IMR-90 (cell line): ENCODE results near the gene SLCO3A1. TPM values are rescaled to one million over a fixed set of nuclear protein-coding genes. Genes with fewer than 3 reads are reported as not detected.

ENCODE experiments used
- ATAC-seq: fragments of 200-7000 bp; cut with Tn5 transposase; 2 replicates; pipeline ENCODE4 v1.9.1; 2020; ENCODE audit warnings: low read depth, mild to moderate bottlenecking, moderate library complexity
- BruUV-seq: library from RNA; stranded (reverse); fragments of 400-500 nt; replicated peaks from 2 replicates; lab custom pipeline; 2021; lab: Mats Ljungman, UMichigan
- CTCF ChIA-PET: fragments of 300-600 bp; formaldehyde crosslinking; extraction: SDS; loops from one replicate; lab custom pipeline; 2021; ENCODE audit warnings: antibody characterized with exemption; lab: Yijun Ruan, JAX
- POLR2A ChIA-PET: fragments of 300-600 bp; sonication (Branson Sonifier 250); formaldehyde crosslinking; loops from one replicate; lab custom pipeline; 2022; ENCODE audit warnings: antibody characterized with exemption; ENCODE audit not compliant: unreplicated experiment; lab: Charles Lee
- DNase-seq: peaks from one replicate; pipeline ENCODE4 v3.0.0; 2013
- H2AFZ ChIP-seq: replicated peaks from 2 replicates; pipeline ENCODE3; 2013; ENCODE audit warnings: low read length, mild to moderate bottlenecking; ENCODE audit not compliant: poor library complexity
- H2AK5ac ChIP-seq: 2 replicates; pipeline ENCODE4 v1.6.1; 2013; ENCODE audit warnings: low read depth, low read length, inconsistent platforms
- H2AK9ac ChIP-seq: replicated peaks from 2 replicates; pipeline ENCODE3; 2013; ENCODE audit warnings: mild to moderate bottlenecking, low read depth, low read length, moderate library complexity; ENCODE audit not compliant: poor library complexity
- H2BK120ac ChIP-seq: 2 replicates; pipeline ENCODE4 v1.6.1; 2013; ENCODE audit warnings: low read depth, low read length, inconsistent platforms
- H2BK15ac ChIP-seq: 3 replicates; pipeline ENCODE4 v1.6.1; 2013; ENCODE audit warnings: low read depth, low read length, inconsistent platforms
- H2BK20ac ChIP-seq: 2 replicates; pipeline ENCODE4 v1.6.1; 2013; ENCODE audit warnings: low read depth, mild to moderate bottlenecking, inconsistent platforms, low read length, moderate library complexity
- H2BK5ac ChIP-seq: 2 replicates; pipeline ENCODE4 v1.6.1; 2013; ENCODE audit warnings: mild to moderate bottlenecking, low read depth, low read length, inconsistent platforms; ENCODE audit not compliant: poor library complexity, severe bottlenecking
- H3K14ac ChIP-seq: replicated peaks from 2 replicates; pipeline ENCODE4 v1.6.1; 2013; ENCODE audit warnings: low read depth, low read length, inconsistent platforms
- H3K18ac ChIP-seq: 2 replicates; pipeline ENCODE4 v1.6.1; 2013; ENCODE audit warnings: low read depth, low read length, control low read depth
- H3K23ac ChIP-seq: 2 replicates; pipeline ENCODE4 v1.6.1; 2013; ENCODE audit warnings: low read depth, low read length, inconsistent platforms
- H3K27ac ChIP-seq: 2 replicates; pipeline ENCODE4 v1.5.1; 2013; ENCODE audit warnings: mild to moderate bottlenecking, control low read depth, low read length; ENCODE audit not compliant: insufficient read depth
- H3K27me3 ChIP-seq: 2 replicates; pipeline ENCODE4 v1.6.1; 2013; ENCODE audit warnings: low read length; ENCODE audit not compliant: control insufficient read depth, insufficient read depth
- H3K36me3 ChIP-seq: 2 replicates; pipeline ENCODE4 v1.6.1; 2013; ENCODE audit warnings: low read length, mixed read lengths; ENCODE audit not compliant: control insufficient read depth, insufficient read depth
- H3K4ac ChIP-seq: 2 replicates; pipeline ENCODE4 v1.6.1; 2013; ENCODE audit warnings: low read depth, low read length, inconsistent platforms
- H3K4me1 ChIP-seq: 2 replicates; pipeline ENCODE4 v1.6.1; 2013; ENCODE audit warnings: low read length, mixed read lengths; ENCODE audit not compliant: control insufficient read depth, insufficient read depth
- H3K4me2 ChIP-seq: 2 replicates; pipeline ENCODE4 v1.6.1; 2013; ENCODE audit warnings: low read depth, mild to moderate bottlenecking, control low read depth, low read length, moderate library complexity
- H3K4me3 ChIP-seq: 2 replicates; pipeline ENCODE4 v1.5.1; 2013; ENCODE audit warnings: low read depth, mild to moderate bottlenecking, control low read depth, low read length, moderate library complexity; ENCODE audit not compliant: insufficient read depth
- H3K56ac ChIP-seq: 2 replicates; pipeline ENCODE4 v1.6.1; 2013; ENCODE audit warnings: low read length, inconsistent platforms; ENCODE audit not compliant: insufficient read depth; ENCODE audit errors: extremely low read depth
- H3K79me1 ChIP-seq, 2 experiments: 2 replicates each; pipeline ENCODE4 v1.6.1; 2013; ENCODE audit warnings: low read length in 2 of 2, inconsistent platforms in 1 of 2, low read depth in 1 of 2
- H3K9ac ChIP-seq: 2 replicates; pipeline ENCODE4 v1.6.1; 2013; ENCODE audit warnings: low read depth, low read length, control low read depth
- H3K9me1 ChIP-seq: 2 replicates; pipeline ENCODE4 v1.6.1; 2013; ENCODE audit warnings: low read length, inconsistent platforms; ENCODE audit not compliant: insufficient read depth
- H3K9me3 ChIP-seq: 2 replicates; pipeline ENCODE4 v1.6.1; 2013; ENCODE audit warnings: low read length; ENCODE audit not compliant: control insufficient read depth, insufficient read depth
- H4K20me1 ChIP-seq: 2 replicates; pipeline ENCODE4 v1.6.1; 2013; ENCODE audit warnings: low read length, inconsistent platforms; ENCODE audit not compliant: insufficient read depth
- H4K5ac ChIP-seq: 2 replicates; pipeline ENCODE4 v1.6.1; 2013; ENCODE audit warnings: mild to moderate bottlenecking, low read depth, low read length, control low read depth
- H4K8ac ChIP-seq, 2 experiments: 2 replicates each; pipeline ENCODE4 v1.6.1; 2013; ENCODE audit warnings: low read depth in 2 of 2, low read length in 2 of 2, control low read depth in 1 of 2, inconsistent platforms in 1 of 2
- H4K91ac ChIP-seq: 2 replicates; pipeline ENCODE4 v1.6.1; 2013; ENCODE audit warnings: low read depth, low read length, inconsistent platforms; ENCODE audit not compliant: insufficient read depth
- BHLHE40 ChIP-seq: fragments of 150-350 bp; IDR thresholded peaks from 2 replicates; pipeline ENCODE4 v1.6.1; 2016; ENCODE audit warnings: mild to moderate bottlenecking, low read depth, low read length
- CHD1 ChIP-seq: IDR thresholded peaks from 2 replicates; pipeline ENCODE4 v1.6.1; 2012; ENCODE audit warnings: low read depth, low read length, improper control_type of control experiment
- CTCF ChIP-seq: conservative IDR thresholded peaks from 2 replicates; pipeline ENCODE4 v1.5.1; 2012; ENCODE audit warnings: mild to moderate bottlenecking, low read depth, low read length, improper control_type of control experiment
- ELK1 ChIP-seq: fragments of 150-350 bp; IDR thresholded peaks from 2 replicates; pipeline ENCODE4 v1.6.1; 2016; ENCODE audit warnings: low read depth, mild to moderate bottlenecking, low read length, moderate library complexity, borderline replicate concordance
- MAFK ChIP-seq: IDR thresholded peaks from 2 replicates; pipeline ENCODE4 v1.6.1; 2012; ENCODE audit warnings: low read depth, low read length, improper control_type of control experiment
- MAZ ChIP-seq: IDR thresholded peaks from 2 replicates; pipeline ENCODE4 v1.6.1; 2012; ENCODE audit warnings: low read depth, mild to moderate bottlenecking, low read length, improper control_type of control experiment, moderate library complexity, borderline replicate concordance
- MXI1 ChIP-seq: IDR thresholded peaks from 2 replicates; pipeline ENCODE4 v1.6.1; 2012; ENCODE audit warnings: low read depth, mild to moderate bottlenecking, low read length, moderate library complexity, borderline replicate concordance
- NFE2L2 ChIP-seq: fragments of 150-350 bp; IDR thresholded peaks from 2 replicates; pipeline ENCODE4 v1.6.1; 2016; ENCODE audit warnings: low read depth, mild to moderate bottlenecking, low read length
- POLR2A ChIP-seq: IDR thresholded peaks from 2 replicates; pipeline ENCODE4 v1.6.1; 2012; ENCODE audit warnings: mild to moderate bottlenecking, low read depth, low read length
- RAD21 ChIP-seq: IDR thresholded peaks from 2 replicates; pipeline ENCODE4 v1.6.1; 2012; ENCODE audit warnings: low read length, improper control_type of control experiment
- RCOR1 ChIP-seq: IDR thresholded peaks from 2 replicates; pipeline ENCODE4 v1.6.1; 2012; ENCODE audit warnings: mild to moderate bottlenecking, low read length, improper control_type of control experiment; ENCODE audit not compliant: insufficient replicate concordance
- RFX5 ChIP-seq: IDR thresholded peaks from 2 replicates; pipeline ENCODE4 v1.8.0; 2012; ENCODE audit warnings: low read depth, mild to moderate bottlenecking, low read length, moderate library complexity
- SMC3 ChIP-seq: fragments of 150-350 bp; IDR thresholded peaks from 2 replicates; pipeline ENCODE4 v1.6.1; 2016; ENCODE audit warnings: low read depth, mild to moderate bottlenecking, antibody characterized with exemption, low read length, moderate library complexity
- USF2 ChIP-seq: fragments of 150-350 bp; IDR thresholded peaks from 2 replicates; pipeline ENCODE4 v1.6.1; 2017; ENCODE audit warnings: mild to moderate bottlenecking, antibody characterized with exemption, low read length, low read depth
- WGBS, 2 experiments: methylation state at CpG; one replicate each; pipeline versions ENCODE4 v1.1.5 to v1.1.7; 2013; ENCODE audit warnings: missing lambda C conversion rate in 2 of 2; ENCODE audit not compliant: insufficient read length in 1 of 2; ENCODE audit errors: extremely low coverage in 2 of 2; 5-methylcytosine and 5-hydroxymethylcytosine counted together
- dilution Hi-C: fragments of 300-500 bp; cut with HindIII; formaldehyde crosslinking; loops from one replicate; pipeline ENCODE4 v1.14.3; 2018; ENCODE audit warnings: low sequenced_read_pairs; ENCODE audit not compliant: unreplicated experiment
- in situ Hi-C: fragments of 300-500 bp; cut with MboI; formaldehyde crosslinking; loops from 3 replicates; pipeline ENCODE4 v1.14.3; 2019; ENCODE audit warnings: low sequenced_read_pairs, inconsistent platforms, mixed read lengths
- intact Hi-C: fragments of 100-400 bp; cut with micrococcal nuclease; formaldehyde crosslinking; loops from 2 replicates; pipeline ENCODE4 v1.10.0; 2022
- polyA plus RNA-seq, 3 experiments: library from polyadenylated mRNA; depleted of rRNA; stranded (reverse); fragments of >200 nt; gene quantifications; 2 replicates each; pipeline ENCODE4 v1.2.3, GENCODE V29; 2012; ENCODE audit warnings: low replicate concordance in 1 of 3
- total RNA-seq: library from RNA; depleted of rRNA; stranded (reverse); fragments of >200 nt; gene quantifications from 2 replicates; pipeline ENCODE4 v1.2.3, GENCODE V29; 2012

SLCO3A1 gene
- total and polyA plus RNA-seq, 2 of the 4 experiments (the other 2 are of a cell fraction) = 4.7 to 8.1 TPM

GRCh38 chr15:92059036-92059970 lies 205.8 kb downstream of the SLCO3A1 start:
- Histone ChIP-seq H2BK5ac (no peak overlapping the region), H3K36me3 (no peaks in the 10 kb centered on the region), H3K4me2 (no peak overlapping the region), H3K4me3 (no peak overlapping the region), H4K5ac (no peak overlapping the region), H2AK9ac (no peak overlapping the region), H2BK15ac (no peak overlapping the region), H3K4me1 (no peaks in the 10 kb centered on the region), H3K18ac (no peak overlapping the region), H3K9ac (no peak overlapping the region), H4K20me1 (no peaks in the 10 kb centered on the region), H2BK20ac (no peak overlapping the region), H3K27me3 (no peaks in the 10 kb centered on the region), H4K8ac (no peak overlapping the region), H3K14ac (no peak overlapping the region), H3K56ac (no peak overlapping the region), H2AK5ac (no peak overlapping the region), H3K9me3 (no peaks in the 10 kb centered on the region), H2BK120ac (no peak overlapping the region), H4K91ac (no peak overlapping the region), H2AFZ (no peak overlapping the region), H3K23ac (no peak overlapping the region), H3K9me1 (no peaks in the 10 kb centered on the region), H3K79me1 (no peaks in the 10 kb centered on the region), H3K27ac (no peak overlapping the region), H3K4ac (no peak overlapping the region)
- intact Hi-C loops (no loop called here), dilution Hi-C loops (no loop called here), in situ Hi-C loops (no loop called here)
- POLR2A ChIA-PET = interaction anchor here (0.9 kb wide), 1 partner anchor 273 kb away, joined by 7 read pairs; no protein-coding TSS in a partner anchor
- DNase-seq (no peak), ATAC-seq (no peak)
- BruUV-seq = no TSS peak
- WGBS, 2 experiments = 83% methylated on average over 7 of the region's 15 CpGs; no CpG with 5 or more reads in 1 of the 2 experiments
- TF ChIP-seq CHD1 (no peak), SMC3 (no peak), ELK1 (no peak), RAD21 (no peak), BHLHE40 (no peak), POLR2A (no peak), USF2 (no peak), NFE2L2 (no peak), MAZ (no peak), CTCF (no peak), RFX5 (no peak), MAFK (no peak), MXI1 (no peak), RCOR1 (no peak)
- CTCF ChIA-PET = no interaction called here
